GM10266 (cell line): Measurements from ENCODE around the gene SRC.

Experiments
- DNase-seq: peaks from one replicate; pipeline ENCODE4 v3.0.0; 2012; ENCODE audit errors: extremely low spot score
- TF ChIP-seq, protein P1 (sequence below): IDR thresholded peaks from 2 replicates; pipeline ENCODE4 v1.5.1; 2012; ENCODE audit warnings: mild to moderate bottlenecking, low read depth; ENCODE audit not compliant: control insufficient read depth, insufficient read depth; ENCODE audit errors: missing control alignments

Gene SRC

DNA sequence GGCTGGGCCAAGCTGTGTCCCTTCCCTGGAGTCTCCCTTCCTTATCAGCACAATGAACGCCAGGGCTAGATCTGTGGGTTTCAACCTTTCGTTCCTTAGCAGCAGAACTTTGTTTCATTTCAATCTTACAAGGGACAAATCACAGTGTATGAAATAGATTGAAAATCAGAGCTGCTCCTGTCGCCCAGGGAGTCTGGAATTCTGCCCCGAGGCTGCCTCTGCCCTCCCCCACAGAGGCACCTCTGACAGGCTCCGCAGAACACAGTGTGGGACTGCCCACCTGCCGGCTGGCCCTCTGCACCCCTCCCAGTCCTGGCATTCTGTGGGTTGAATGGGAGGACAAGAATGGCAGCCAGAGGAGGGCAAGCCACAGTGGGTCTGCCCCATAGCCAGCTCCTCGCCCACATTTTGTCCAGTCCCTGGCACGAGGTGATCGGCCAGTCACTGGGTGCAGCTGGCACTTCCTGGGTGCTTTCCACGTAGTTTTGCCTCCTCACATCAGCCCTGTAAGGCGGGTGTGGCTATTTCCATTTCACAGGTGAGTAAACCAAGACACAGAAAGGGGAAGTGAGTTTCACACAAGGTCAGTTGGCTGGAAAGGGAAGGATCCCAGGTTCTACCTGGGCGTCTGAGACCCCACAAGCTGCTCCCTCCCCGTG, 30.4 kb upstream of the SRC start:
- DNase-seq = no peak
- TF ChIP-seq, protein P1, sequence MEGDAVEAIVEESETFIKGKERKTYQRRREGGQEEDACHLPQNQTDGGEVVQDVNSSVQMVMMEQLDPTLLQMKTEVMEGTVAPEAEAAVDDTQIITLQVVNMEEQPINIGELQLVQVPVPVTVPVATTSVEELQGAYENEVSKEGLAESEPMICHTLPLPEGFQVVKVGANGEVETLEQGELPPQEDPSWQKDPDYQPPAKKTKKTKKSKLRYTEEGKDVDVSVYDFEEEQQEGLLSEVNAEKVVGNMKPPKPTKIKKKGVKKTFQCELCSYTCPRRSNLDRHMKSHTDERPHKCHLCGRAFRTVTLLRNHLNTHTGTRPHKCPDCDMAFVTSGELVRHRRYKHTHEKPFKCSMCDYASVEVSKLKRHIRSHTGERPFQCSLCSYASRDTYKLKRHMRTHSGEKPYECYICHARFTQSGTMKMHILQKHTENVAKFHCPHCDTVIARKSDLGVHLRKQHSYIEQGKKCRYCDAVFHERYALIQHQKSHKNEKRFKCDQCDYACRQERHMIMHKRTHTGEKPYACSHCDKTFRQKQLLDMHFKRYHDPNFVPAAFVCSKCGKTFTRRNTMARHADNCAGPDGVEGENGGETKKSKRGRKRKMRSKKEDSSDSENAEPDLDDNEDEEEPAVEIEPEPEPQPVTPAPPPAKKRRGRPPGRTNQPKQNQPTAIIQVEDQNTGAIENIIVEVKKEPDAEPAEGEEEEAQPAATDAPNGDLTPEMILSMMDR = no peak

DNA sequence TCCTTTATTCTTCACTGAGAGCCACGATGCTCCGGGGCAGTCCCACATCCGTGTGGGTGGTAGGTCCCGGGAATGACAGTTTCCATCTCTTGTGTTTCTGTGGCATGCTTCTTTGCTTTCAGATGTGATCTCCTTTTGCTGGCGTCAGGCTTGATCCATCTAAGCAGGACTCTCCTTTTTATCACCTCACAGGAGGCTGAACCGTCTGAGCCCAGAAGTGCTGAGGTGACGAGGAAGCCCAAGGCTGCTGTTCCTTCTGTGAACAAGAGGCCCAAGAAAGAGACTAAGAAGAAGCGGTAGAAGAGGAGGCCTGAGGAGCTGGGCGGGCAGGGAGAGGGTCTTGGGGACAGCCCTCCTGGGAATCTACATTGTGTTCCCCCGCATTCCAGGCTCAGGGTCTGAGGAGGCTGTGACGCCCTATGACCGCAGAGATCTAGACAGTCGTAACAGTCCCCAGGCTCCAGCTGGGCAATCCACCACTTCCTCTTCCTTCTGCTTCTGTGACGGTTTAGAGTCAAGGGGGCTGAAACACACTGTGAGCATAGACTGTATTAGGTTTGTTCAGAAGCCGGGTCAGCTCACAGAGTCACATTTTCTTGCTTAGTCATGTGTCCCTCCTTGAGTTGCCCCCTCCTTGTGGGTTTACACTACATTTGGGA, 29.7 kb upstream of the SRC start:
- peak; percentile 64 for DNase-seq
- TF ChIP-seq, protein P1 = no peak

DNA sequence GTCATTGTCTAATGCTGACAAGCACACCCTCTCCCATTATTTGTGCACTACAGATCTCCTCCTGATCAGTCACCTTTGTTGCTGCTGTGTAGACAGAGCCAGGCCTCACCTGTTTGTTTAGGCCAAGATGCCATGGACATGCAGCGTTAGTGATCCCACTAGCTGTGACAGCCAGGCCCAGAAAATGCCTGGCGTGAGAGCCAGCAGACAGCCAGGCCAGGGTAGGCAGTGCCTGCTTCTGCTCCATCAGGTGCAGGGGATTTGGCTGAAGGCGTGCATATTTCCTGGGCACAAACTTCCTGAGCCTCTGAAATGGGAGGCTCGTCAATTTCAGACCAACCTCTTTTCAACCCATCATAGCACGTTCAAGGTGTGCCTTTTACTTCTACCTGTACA, 29.2 kb upstream of the SRC start:
- TF ChIP-seq, protein P1 = no peak
- DNase-seq = no peak

DNA sequence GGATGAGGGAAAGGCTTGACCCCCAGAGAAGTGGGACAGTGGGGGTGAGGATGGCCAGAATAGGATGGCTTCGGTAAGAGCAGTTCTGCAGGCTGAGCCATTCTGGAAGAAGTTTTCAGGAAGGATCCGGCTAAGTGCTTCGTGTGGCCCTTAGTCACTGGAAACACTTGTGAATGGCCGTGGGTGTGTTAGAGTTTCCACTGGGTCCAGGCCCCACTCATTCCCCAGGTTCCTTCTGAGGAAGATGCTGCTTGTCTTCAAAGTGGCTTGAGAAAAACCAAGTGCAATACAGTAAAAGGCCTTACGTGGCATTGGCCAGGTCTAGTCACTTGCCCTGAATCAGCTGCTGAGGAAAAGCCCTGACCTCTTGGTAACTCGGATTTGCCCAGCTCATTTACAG, 28.6 kb upstream of the SRC start:
- TF ChIP-seq, protein P1 = no peak
- no peak for DNase-seq

DNA sequence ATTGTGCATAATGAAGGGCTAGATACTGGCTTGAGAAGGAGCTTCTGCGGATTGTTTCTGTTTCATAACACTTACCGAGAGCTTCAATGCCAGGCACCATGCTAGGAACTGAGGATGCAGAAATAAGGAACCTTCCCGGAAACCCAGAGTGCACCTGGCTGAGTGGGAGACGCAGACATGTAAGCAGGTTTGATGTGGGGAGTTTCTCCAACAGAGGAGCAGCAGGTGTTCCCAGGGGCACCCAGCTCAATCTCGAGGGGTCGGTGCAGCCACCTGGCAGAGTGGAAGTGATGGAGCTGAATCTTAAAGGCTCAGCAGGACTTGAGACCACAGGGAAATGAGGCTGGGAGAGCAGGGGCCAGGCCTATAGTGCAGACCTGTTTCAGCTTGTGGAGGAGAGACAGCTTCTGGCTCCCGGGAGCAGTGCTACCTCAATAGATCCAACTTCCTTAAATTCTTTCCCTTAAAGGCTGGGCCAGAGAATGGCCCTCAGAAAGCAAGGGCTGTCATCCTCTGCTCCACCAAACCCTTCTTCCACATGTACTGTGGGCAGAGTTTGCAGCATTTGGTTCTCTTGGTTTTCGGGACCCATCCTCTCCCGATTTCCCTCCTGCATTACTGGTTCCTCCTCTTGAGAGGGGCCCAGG, 27.8 kb upstream of the SRC start:
- TF ChIP-seq, protein P1 = no peak
- no peak for DNase-seq

DNA sequence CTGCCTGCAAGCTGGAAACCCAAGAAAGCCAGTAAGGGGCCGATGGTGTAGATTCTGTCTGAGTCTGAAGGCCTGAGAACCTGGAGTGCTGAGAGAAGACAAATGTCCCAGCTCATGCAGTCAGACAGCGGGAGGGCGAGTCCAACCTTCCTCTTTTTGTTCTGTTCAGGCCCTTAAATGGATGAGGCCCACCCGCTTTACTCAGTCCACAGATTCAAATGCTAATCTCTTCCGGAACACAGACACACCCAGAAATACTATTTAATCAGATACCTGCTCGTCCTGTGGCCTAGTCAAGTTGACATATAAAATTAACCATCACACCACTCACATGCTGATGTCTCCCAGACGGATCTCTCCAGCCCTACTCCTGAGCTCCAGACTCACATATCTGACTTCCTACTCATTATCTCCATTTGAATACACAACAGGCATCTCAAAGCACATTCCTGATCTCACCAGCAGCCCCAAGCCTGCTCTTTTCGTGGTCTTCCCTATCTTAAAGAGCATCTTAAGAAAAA, 26.7 kb upstream of the SRC start:
- no peak for DNase-seq
- TF ChIP-seq, protein P1 = no peak

DNA sequence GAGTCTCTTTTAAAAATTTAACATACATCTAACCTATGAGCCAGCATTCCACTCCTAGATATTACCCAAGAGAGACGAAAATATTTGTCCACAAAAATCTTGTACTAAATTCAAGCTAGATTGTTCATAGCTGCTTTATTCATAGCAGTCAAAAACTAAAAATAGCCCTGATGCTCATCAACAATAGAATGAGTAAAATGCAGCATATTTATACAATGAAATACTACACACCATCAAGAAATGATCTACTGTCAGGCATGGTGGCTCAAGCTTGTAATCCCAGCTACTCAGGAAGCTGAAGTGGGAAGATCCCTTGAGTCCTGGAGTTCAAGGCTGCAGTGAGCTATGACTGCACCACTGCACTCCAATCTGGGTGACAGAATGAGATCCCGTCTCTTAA, 22.0 kb upstream of the SRC start:
- DNase-seq = no peak
- TF ChIP-seq, protein P1 = no peak
